ENCODE measurements around the gene CRADD. TPM values are rescaled to one million over a fixed set of nuclear protein-coding genes. Genes with fewer than 3 reads are reported as not detected.

CRADD gene
- total RNA-seq, 2 experiments from 2014 or later = 9.7 to 12.6 TPM

GRCh38 chr12:93847517-93848474, 170.6 kb downstream of the CRADD start:
- ChIA-PET CTCF (interaction anchor here (0.9 kb wide), 1 partner anchor 20 kb away, joined by 4 read pairs; no protein-coding TSS in a partner anchor), POLR2A (no interaction called here)
- H3K27me3 Mint-ChIP-seq = no peaks in the 10 kb centered on the region
- peaks cover 9% of the 10 kb centered on the region for H3K9me3 Mint-ChIP-seq
- peak overlapping the region; percentile 38 for H3K27ac Mint-ChIP-seq
- H3K36me3 Mint-ChIP-seq (ENCODE audit: low read depth) = peaks cover 17% of the 10 kb centered on the region
- peaks cover 59% of the 10 kb centered on the region for H3K4me1 Mint-ChIP-seq
- DNase-seq = peak; percentile 22
- no peak overlapping the region for H3K4me3 Mint-ChIP-seq

- H3K27ac Mint-ChIP-seq = peak overlapping the region; percentile 38
- no peak overlapping the region for H3K4me3 Mint-ChIP-seq
- CTCF ChIA-PET = interaction anchor here (0.9 to 1.2 kb wide), 2 partner anchors 20 to 42 kb away, joined by 3 to 4 read pairs; no protein-coding TSS in a partner anchor
- peaks cover 17% of the 10 kb centered on the region for H3K36me3 Mint-ChIP-seq (ENCODE audit: low read depth)
- peaks cover 63% of the 10 kb centered on the region for H3K4me1 Mint-ChIP-seq
- no peaks in the 10 kb centered on the region for H3K27me3 Mint-ChIP-seq
- H3K9me3 Mint-ChIP-seq = peaks cover 9% of the 10 kb centered on the region
- DNase-seq = no peak
- POLR2A ChIA-PET = no interaction called here
Measured at GRCh38 chr12:93848523-93849101, 171.4 kb downstream of the CRADD start.

- ChIA-PET CTCF (no interaction called here), POLR2A (no interaction called here)
- peaks cover 17% of the 10 kb centered on the region for H3K36me3 Mint-ChIP-seq (ENCODE audit: low read depth)
- peaks cover 9% of the 10 kb centered on the region for H3K9me3 Mint-ChIP-seq
- no peak for DNase-seq
- H3K4me1 Mint-ChIP-seq = peaks cover 71% of the 10 kb centered on the region
- H3K27ac Mint-ChIP-seq = no peak overlapping the region
- no peak overlapping the region for H3K4me3 Mint-ChIP-seq
- H3K27me3 Mint-ChIP-seq = no peaks in the 10 kb centered on the region
Measured at GRCh38 chr12:93849946-93850345, 172.8 kb downstream of the CRADD start.

GRCh38 chr12:93850481-93851256, 173.5 kb downstream of the CRADD start:
- Mint-ChIP-seq H3K27ac (peak overlapping the region; percentile 88), H3K27me3 (no peaks in the 10 kb centered on the region), H3K4me1 (peaks cover 71% of the 10 kb centered on the region), H3K4me3 (no peak overlapping the region), H3K36me3 (ENCODE audit: low read depth) (peaks cover 17% of the 10 kb centered on the region), H3K9me3 (peaks cover 9% of the 10 kb centered on the region)
- POLR2A ChIA-PET = no interaction called here
- CTCF ChIA-PET = interaction anchor here (0.8 to 1.2 kb wide), 2 partner anchors 8 to 251 kb away, joined by 3 to 5 read pairs; no protein-coding TSS in a partner anchor
- no peak for DNase-seq

- no peak overlapping the region for H3K4me3 Mint-ChIP-seq
- peaks cover 9% of the 10 kb centered on the region for H3K9me3 Mint-ChIP-seq
- peaks cover 17% of the 10 kb centered on the region for H3K36me3 Mint-ChIP-seq (ENCODE audit: low read depth)
- CTCF ChIA-PET = interaction anchor here (0.5 to 1.2 kb wide), 4 partner anchors 9 to 251 kb away, joined by 3 to 5 read pairs (median 4); no protein-coding TSS in a partner anchor
- POLR2A ChIA-PET = no interaction called here
- peaks cover 71% of the 10 kb centered on the region for H3K4me1 Mint-ChIP-seq
- peak overlapping the region; percentile 88 for H3K27ac Mint-ChIP-seq
- DNase-seq = peak; percentile 71
- no peaks in the 10 kb centered on the region for H3K27me3 Mint-ChIP-seq
Measured at GRCh38 chr12:93851257-93851671, 174.1 kb downstream of the CRADD start.

GRCh38 chr12:93852173-93852591, 175.0 kb downstream of the CRADD start:
- Mint-ChIP-seq H3K36me3 (ENCODE audit: low read depth) (peaks cover 17% of the 10 kb centered on the region), H3K9me3 (peaks cover 9% of the 10 kb centered on the region), H3K27me3 (no peaks in the 10 kb centered on the region), H3K27ac (peak overlapping the region; percentile 38), H3K4me1 (peaks cover 66% of the 10 kb centered on the region), H3K4me3 (no peak overlapping the region)
- DNase-seq = no peak
- ChIA-PET POLR2A (no interaction called here), CTCF (interaction anchor here (0.5 kb wide), 1 partner anchor 58 kb away, joined by 4 read pairs; no protein-coding TSS in a partner anchor)

- H3K36me3 Mint-ChIP-seq (ENCODE audit: low read depth) = peaks cover 8% of the 10 kb centered on the region
- no peak for DNase-seq
- no peaks in the 10 kb centered on the region for H3K9me3 Mint-ChIP-seq
- no peak overlapping the region for H3K27ac Mint-ChIP-seq
- H3K27me3 Mint-ChIP-seq = no peaks in the 10 kb centered on the region
- peaks cover 50% of the 10 kb centered on the region for H3K4me1 Mint-ChIP-seq
- no peak overlapping the region for H3K4me3 Mint-ChIP-seq
- POLR2A ChIA-PET = no interaction called here
- CTCF ChIA-PET = interaction anchor here (0.5 to 0.9 kb wide), 2 partner anchors 21 to 87 kb away, joined by 3 read pairs; no protein-coding TSS in a partner anchor
Measured at GRCh38 chr12:93853698-93854478, 176.7 kb downstream of the CRADD start.

- H3K4me3 Mint-ChIP-seq = no peak overlapping the region
- H3K4me1 Mint-ChIP-seq = peaks cover 42% of the 10 kb centered on the region
- no peaks in the 10 kb centered on the region for H3K27me3 Mint-ChIP-seq
- peaks cover 4% of the 10 kb centered on the region for H3K36me3 Mint-ChIP-seq (ENCODE audit: low read depth)
- ChIA-PET POLR2A (no interaction called here), CTCF (no interaction called here)
- no peaks in the 10 kb centered on the region for H3K9me3 Mint-ChIP-seq
- no peak overlapping the region for H3K27ac Mint-ChIP-seq
- DNase-seq = no peak
Measured at GRCh38 chr12:93855261-93855660, 178.1 kb downstream of the CRADD start.

- DNase-seq = no peak
- Mint-ChIP-seq H3K4me1 (peaks cover 32% of the 10 kb centered on the region), H3K36me3 (ENCODE audit: low read depth) (peaks cover 1% of the 10 kb centered on the region), H3K27ac (no peak overlapping the region), H3K27me3 (no peaks in the 10 kb centered on the region), H3K4me3 (no peak overlapping the region), H3K9me3 (no peaks in the 10 kb centered on the region)
- POLR2A ChIA-PET = no interaction called here
- CTCF ChIA-PET = no interaction called here
Measured at GRCh38 chr12:93856611-93857010, 179.4 kb downstream of the CRADD start.

- Mint-ChIP-seq H3K9me3 (no peaks in the 10 kb centered on the region), H3K27me3 (no peaks in the 10 kb centered on the region), H3K27ac (no peak overlapping the region), H3K36me3 (ENCODE audit: low read depth) (no peaks in the 10 kb centered on the region), H3K4me3 (no peak overlapping the region), H3K4me1 (peaks cover 24% of the 10 kb centered on the region)
- DNase-seq = no peak
- ChIA-PET CTCF (no interaction called here), POLR2A (no interaction called here)
Measured at GRCh38 chr12:93857279-93857938, 180.2 kb downstream of the CRADD start.

GRCh38 chr12:93857991-93858447, 180.8 kb downstream of the CRADD start:
- H3K9me3 Mint-ChIP-seq = no peaks in the 10 kb centered on the region
- H3K4me1 Mint-ChIP-seq = peaks cover 21% of the 10 kb centered on the region
- CTCF ChIA-PET = no interaction called here
- no peaks in the 10 kb centered on the region for H3K36me3 Mint-ChIP-seq (ENCODE audit: low read depth)
- POLR2A ChIA-PET = no interaction called here
- DNase-seq = no peak
- H3K27me3 Mint-ChIP-seq = no peaks in the 10 kb centered on the region
- no peak overlapping the region for H3K4me3 Mint-ChIP-seq
- H3K27ac Mint-ChIP-seq = no peak overlapping the region

Data from activated CD4-positive, alpha-beta T cell treated with anti-CD3 and anti-CD28 coated beads, Interleukin-2, amount 10 ng/mL, durations not matched to agents 7 days and 5 days (primary cell).